Endothelial cell of umbilical vein (primary cell): ENCODE data around the gene HSD17B11.

Experiments
- EZH2 ChIP-seq: IDR thresholded peaks from 2 replicates; pipeline ENCODE4 v1.6.1; 2012; ENCODE audit warnings: borderline replicate concordance, low read depth, mild to moderate bottlenecking, moderate library complexity, low read length, inconsistent platforms; ENCODE audit not compliant: severe bottlenecking
- FOS ChIP-seq: IDR thresholded peaks from 2 replicates; pipeline ENCODE4 v1.6.1; 2011; ENCODE audit warnings: mild to moderate bottlenecking, low read length, moderate library complexity, borderline replicate concordance; ENCODE audit not compliant: insufficient read depth
- JUN ChIP-seq: IDR thresholded peaks from 2 replicates; pipeline ENCODE4 v1.6.1; 2011; ENCODE audit warnings: borderline replicate concordance, low read depth; ENCODE audit not compliant: insufficient read length, insufficient read depth
- MYC ChIP-seq: IDR thresholded peaks from one replicate; pipeline ENCODE4 v1.6.1; 2011; ENCODE audit warnings: mild to moderate bottlenecking, low read depth, low read length
- POLR2A ChIP-seq: IDR thresholded peaks from 2 replicates; pipeline ENCODE4 v1.6.1; 2012; ENCODE audit warnings: low read depth, mild to moderate bottlenecking, control low read depth, low read length
- POLR2AphosphoS5 ChIP-seq: IDR thresholded peaks from 2 replicates; pipeline ENCODE4 v1.6.1; 2012; ENCODE audit warnings: low read depth, mild to moderate bottlenecking, control low read depth, low read length, moderate library complexity; ENCODE audit not compliant: insufficient read depth
- TF ChIP-seq, protein P1 (sequence below), 2 donors: IDR thresholded peaks; 1 replicate in 1 of 2; 2 replicates in 1 of 2; pipeline ENCODE4 v1.5.1; 2011; ENCODE audit warnings: low read length in 2 of 2, mild to moderate bottlenecking in 2 of 2, moderate library complexity in 2 of 2, control low read depth in 1 of 2, inconsistent platforms in 1 of 2, low read depth in 1 of 2; ENCODE audit not compliant: insufficient read depth in 1 of 2; ENCODE audit errors: extremely low read depth in 1 of 2
- TF ChIP-seq, protein P2 (sequence below): IDR thresholded peaks from 2 replicates; pipeline ENCODE4 v1.6.1; 2011; ENCODE audit not compliant: insufficient read depth, insufficient read length

DNA sequence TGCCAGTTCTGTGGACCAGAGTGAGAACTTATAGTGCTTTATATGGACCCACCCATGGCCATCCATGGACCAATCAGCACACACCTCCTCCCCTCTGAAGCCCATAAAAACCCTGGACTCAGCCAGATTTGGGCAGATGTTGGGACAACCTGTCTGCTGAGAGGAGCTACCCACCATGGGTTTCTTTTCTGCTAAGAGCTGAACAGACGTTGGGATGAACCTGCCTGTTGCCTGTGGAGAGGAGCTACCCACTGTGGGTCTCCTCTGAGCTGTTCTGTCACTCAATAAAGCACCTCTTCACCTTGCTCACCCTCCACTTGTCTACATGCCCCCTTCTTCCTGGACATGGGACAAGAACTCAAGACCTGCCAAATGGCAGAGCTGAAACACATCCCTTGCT is 9.0 kb upstream of the HSD17B11 start:
- TF ChIP-seq, protein P1, sequence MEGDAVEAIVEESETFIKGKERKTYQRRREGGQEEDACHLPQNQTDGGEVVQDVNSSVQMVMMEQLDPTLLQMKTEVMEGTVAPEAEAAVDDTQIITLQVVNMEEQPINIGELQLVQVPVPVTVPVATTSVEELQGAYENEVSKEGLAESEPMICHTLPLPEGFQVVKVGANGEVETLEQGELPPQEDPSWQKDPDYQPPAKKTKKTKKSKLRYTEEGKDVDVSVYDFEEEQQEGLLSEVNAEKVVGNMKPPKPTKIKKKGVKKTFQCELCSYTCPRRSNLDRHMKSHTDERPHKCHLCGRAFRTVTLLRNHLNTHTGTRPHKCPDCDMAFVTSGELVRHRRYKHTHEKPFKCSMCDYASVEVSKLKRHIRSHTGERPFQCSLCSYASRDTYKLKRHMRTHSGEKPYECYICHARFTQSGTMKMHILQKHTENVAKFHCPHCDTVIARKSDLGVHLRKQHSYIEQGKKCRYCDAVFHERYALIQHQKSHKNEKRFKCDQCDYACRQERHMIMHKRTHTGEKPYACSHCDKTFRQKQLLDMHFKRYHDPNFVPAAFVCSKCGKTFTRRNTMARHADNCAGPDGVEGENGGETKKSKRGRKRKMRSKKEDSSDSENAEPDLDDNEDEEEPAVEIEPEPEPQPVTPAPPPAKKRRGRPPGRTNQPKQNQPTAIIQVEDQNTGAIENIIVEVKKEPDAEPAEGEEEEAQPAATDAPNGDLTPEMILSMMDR (IDR thresholded peaks at IDR 0.05; ENCODE audit: extremely low read depth in 1 of 2, insufficient read depth in 1 of 2, low read depth in 1 of 2, low read length in 2 of 2) = no peak
- TF ChIP-seq POLR2A (no peak), EZH2 (no peak), MYC (no peak), POLR2AphosphoS5 (no peak), JUN (no peak), FOS (no peak)
- TF ChIP-seq, protein P2, sequence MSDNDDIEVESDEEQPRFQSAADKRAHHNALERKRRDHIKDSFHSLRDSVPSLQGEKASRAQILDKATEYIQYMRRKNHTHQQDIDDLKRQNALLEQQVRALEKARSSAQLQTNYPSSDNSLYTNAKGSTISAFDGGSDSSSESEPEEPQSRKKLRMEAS = no peak
